Psoas muscle (tissue), 7 donors: ENCODE results near the gene CCNC. TPM values are rescaled to one million over a fixed set of nuclear protein-coding genes. Genes with fewer than 3 reads are reported as not detected.

Experiments
- polyA plus RNA-seq, 3 donors: library from polyadenylated mRNA; stranded (reverse); fragments of 200-250 nt; gene quantifications; one replicate each; pipeline ENCODE4 v1.2.3, GENCODE V29; 2013
- total RNA-seq, 4 donors: library from RNA; stranded (reverse); fragmentation: NEBNext Ultra II Directional in 2 of 4; extraction: Animal tissue kit (Norgen Biotek cat#: 25700) in 2 of 4; gene quantifications; one replicate each; pipeline versions ENCODE4 v1.2.1 to v1.2.4, GENCODE V29; 2021 to 2023
- donor health status: healthy with polysubstance abuse.
- donor health status: DM: no; HTN: no; CAD: no; lungs with moderate emphysema.
- donor health status: Bipolar disorder and iron deficiency.
- donor health status: healthy.
- donor health status: DM: no; HTN: no; CAD: no.
- donor health status: DM: no; HTN: no; CAD: no.
- donor health status: DM: yes; HTN: yes; CAD: no.

Gene CCNC
- total and polyA plus RNA-seq, 7 donors = 12.4 to 24.5 (median 18.6) TPM

Other genes with a start within 250 kb of the CCNC start
- under 1 TPM in 2 of 4 donors, not detected in 2; 0.64 to 0.73 TPM for gene FAXC, start 219.0 kb downstream of the CCNC start, total RNA-seq
- gene FAXC, start 219.0 kb downstream of the CCNC start, polyA plus RNA-seq = under 1 TPM in 1 of 3 donors, not detected in 2; 0.36 TPM
- gene COQ3, start 174.5 kb downstream of the CCNC start, total RNA-seq = 10 to 100 TPM; 13.5 to 19.0 (median 14.9) TPM
- 10 to 100 TPM; 19.1 to 20.0 (median 19.6) TPM for gene COQ3, start 174.5 kb downstream of the CCNC start, polyA plus RNA-seq
- gene PNISR, start 143.4 kb downstream of the CCNC start, total RNA-seq = 10 to 100 TPM; 32.1 to 51.1 (median 42.0) TPM
- gene PNISR, start 143.4 kb downstream of the CCNC start, polyA plus RNA-seq = 10 to 100 TPM; 16.2 to 29.5 (median 23.2) TPM
- 10 to 100 TPM in 2 of 4 donors, 1 to 10 TPM in 2; 6.4 to 11.9 (median 9.7) TPM for gene USP45, start 53.2 kb downstream of the CCNC start, total RNA-seq
- 1 to 10 TPM; 3.7 to 8.7 (median 4.1) TPM for gene USP45, start 53.2 kb downstream of the CCNC start, polyA plus RNA-seq
- gene PRDM13, start 38.2 kb upstream of the CCNC start, total RNA-seq = not detected
- gene PRDM13, start 38.2 kb upstream of the CCNC start, polyA plus RNA-seq = not detected